H1 (cell line): ENCODE data around the gene PELO. TPM values are rescaled to one million over a fixed set of nuclear protein-coding genes. Genes with fewer than 3 reads are reported as not detected.

Source experiments
- CTCF ChIA-PET: fragments of 300-600 bp; sonication (Branson Sonifier 250); formaldehyde crosslinking; loops from one replicate; lab custom pipeline; 2021; ENCODE audit not compliant: partially characterized antibody; lab: Charles Lee
- POLR2A ChIA-PET: fragments of 300-600 bp; sonication (Branson Sonifier 250); formaldehyde crosslinking; loops from one replicate; lab custom pipeline; 2021; ENCODE audit warnings: inconsistent platforms; ENCODE audit not compliant: partially characterized antibody; lab: Charles Lee
- DNase-seq, 2 experiments: peaks; one replicate each; pipeline versions ENCODE4 v3.0.0 to v3.0.0-alpha.2; 2010 to 2022; ENCODE audit warnings: low spot score in 2 of 2, low read depth in 1 of 2, mixed read lengths in 1 of 2
- FAIRE-seq: peaks from 2 replicates; lab custom pipeline; 2011; peaks lifted over from hg19 to GRCh38; lab: Jason Lieb, UNC
- H2AFZ ChIP-seq: 2 replicates; pipeline ENCODE4 v1.8.1; 2012; ENCODE audit warnings: low read length, inconsistent platforms
- H2AK5ac ChIP-seq: 2 replicates; pipeline ENCODE4 v1.6.1; 2013; ENCODE audit warnings: low read depth, low read length
- H2BK120ac ChIP-seq: replicated peaks from 2 replicates; pipeline ENCODE3; 2013; ENCODE audit warnings: low read depth, low read length, inconsistent platforms
- H2BK12ac ChIP-seq: 2 replicates; pipeline ENCODE4 v1.6.1; 2013; ENCODE audit warnings: low read depth, low read length
- H2BK15ac ChIP-seq: 2 replicates; pipeline ENCODE4 v1.6.1; 2013; ENCODE audit warnings: low read length
- H2BK20ac ChIP-seq: 2 replicates; pipeline ENCODE4 v1.6.1; 2013; ENCODE audit warnings: low read length
- H2BK5ac ChIP-seq: 2 replicates; pipeline ENCODE4 v1.6.1; 2013; ENCODE audit warnings: low read depth, low read length
- H3K14ac ChIP-seq: 2 replicates; pipeline ENCODE4 v1.6.1; 2013; ENCODE audit warnings: inconsistent platforms; ENCODE audit not compliant: insufficient read length
- H3K18ac ChIP-seq: 2 replicates; pipeline ENCODE4 v1.6.1; 2013; ENCODE audit warnings: low read length; ENCODE audit errors: extremely low read depth
- H3K23ac ChIP-seq: 2 replicates; pipeline ENCODE4 v1.6.1; 2013; ENCODE audit warnings: inconsistent platforms; ENCODE audit not compliant: insufficient read length
- H3K23me2 ChIP-seq: 2 replicates; pipeline ENCODE4 v1.6.1; 2013; ENCODE audit warnings: low read depth, low read length
- H3K27ac ChIP-seq: 2 replicates; pipeline ENCODE4 v1.6.1; 2011; ENCODE audit warnings: low read depth, low read length, inconsistent platforms
- H3K27me3 ChIP-seq, 4 experiments: replicated peaks in 1 of 4; 1 replicate in 1 of 4; 2 replicates in 3 of 4; pipeline versions ENCODE4 v1.6.1 to v1.8.1; 2011 to 2013; ENCODE audit warnings: low read length in 3 of 4, mild to moderate bottlenecking in 3 of 4, inconsistent platforms in 2 of 4, mixed read lengths in 2 of 4, moderate library complexity in 1 of 4; ENCODE audit not compliant: control insufficient read depth in 3 of 4, insufficient read depth in 3 of 4; ENCODE audit errors: extremely low read depth in 1 of 4
- H3K36me3 ChIP-seq, 4 experiments: 2 replicates each; pipeline versions ENCODE4 v1.6.1 to v1.8.1; 2011 to 2013; ENCODE audit warnings: mild to moderate bottlenecking in 4 of 4, low read length in 3 of 4, moderate library complexity in 2 of 4, control low read depth in 1 of 4, inconsistent platforms in 1 of 4; ENCODE audit not compliant: insufficient read depth in 4 of 4, control insufficient read depth in 2 of 4
- H3K4ac ChIP-seq: replicated peaks from 2 replicates; pipeline ENCODE3; 2013; ENCODE audit warnings: low read length, low read depth, mixed read lengths, inconsistent platforms; ENCODE audit not compliant: insufficient read length
- H3K4me1 ChIP-seq, 4 experiments: replicated peaks in 1 of 4; 1 replicate in 1 of 4; 2 replicates in 3 of 4; pipeline versions ENCODE4 v1.6.1 to v1.8.1; 2011 to 2013; ENCODE audit warnings: low read length in 3 of 4, inconsistent platforms in 2 of 4, mixed read lengths in 1 of 4; ENCODE audit not compliant: insufficient read depth in 4 of 4, control insufficient read depth in 3 of 4
- H3K4me2 ChIP-seq, 2 experiments: 2 replicates each; pipeline versions ENCODE4 v1.6.1 to v1.8.1; 2011 to 2013; ENCODE audit warnings: low read depth in 2 of 2, low read length in 2 of 2, control low read depth in 1 of 2, inconsistent platforms in 1 of 2, mild to moderate bottlenecking in 1 of 2; ENCODE audit not compliant: insufficient read depth in 1 of 2
- H3K4me3 ChIP-seq, 4 experiments: fragments of 200-600, 300-600 bp in 1 of 4; sonication (generic), shearing (Covaris generic), sonication (Bioruptor Twin) in 1 of 4; 2 replicates each; pipeline versions ENCODE4 v1.5.1 to v1.8.1; 2011 to 2016; ENCODE audit warnings: low read length in 4 of 4, low read depth in 3 of 4, control low read depth in 2 of 4, inconsistent platforms in 2 of 4, mild to moderate bottlenecking in 2 of 4, mixed read lengths in 1 of 4, moderate library complexity in 1 of 4; ENCODE audit not compliant: insufficient read depth in 2 of 4; ENCODE audit errors: extremely low read depth in 1 of 4
- H3K56ac ChIP-seq: replicated peaks from 2 replicates; pipeline ENCODE3; 2013; ENCODE audit warnings: low read depth, mild to moderate bottlenecking, mixed read lengths, low read length, inconsistent platforms; ENCODE audit not compliant: insufficient read length
- H3K79me1 ChIP-seq: 2 replicates; pipeline ENCODE4 v1.6.1; 2013; ENCODE audit warnings: low read depth, low read length, control low read depth
- H3K79me2 ChIP-seq, 2 experiments: 2 replicates each; pipeline versions ENCODE4 v1.6.1 to v1.8.1; 2012 to 2013; ENCODE audit warnings: low read length in 2 of 2, mild to moderate bottlenecking in 2 of 2, inconsistent platforms in 1 of 2; ENCODE audit not compliant: insufficient read depth in 2 of 2, control insufficient read depth in 1 of 2
- H3K9ac ChIP-seq, 4 experiments: replicated peaks in 1 of 4; 1 replicate in 1 of 4; 2 replicates in 3 of 4; pipeline versions ENCODE4 v1.6.1 to v1.8.1; 2011 to 2013; ENCODE audit warnings: low read depth in 3 of 4, low read length in 3 of 4, control low read depth in 2 of 4, mild to moderate bottlenecking in 2 of 4, moderate library complexity in 2 of 4, inconsistent platforms in 1 of 4; ENCODE audit errors: extremely low read depth in 1 of 4
- H3K9me3 ChIP-seq, 2 experiments: 2 replicates each; pipeline versions ENCODE4 v1.6.1 to v1.8.1; 2012 to 2013; ENCODE audit warnings: mild to moderate bottlenecking in 2 of 2, moderate library complexity in 2 of 2, control low read depth in 1 of 2, inconsistent platforms in 1 of 2, low read depth in 1 of 2, low read length in 1 of 2, mixed read lengths in 1 of 2; ENCODE audit not compliant: insufficient read depth in 2 of 2
- H4K20me1 ChIP-seq, 2 experiments: replicated peaks in 1 of 2; 2 replicates each; pipeline versions ENCODE3 to v1.8.1; 2011 to 2013; ENCODE audit warnings: inconsistent platforms in 2 of 2, low read length in 2 of 2, mild to moderate bottlenecking in 1 of 2; ENCODE audit not compliant: insufficient read depth in 2 of 2, control insufficient read depth in 1 of 2
- H4K5ac ChIP-seq: 2 replicates; pipeline ENCODE4 v1.6.1; 2013; ENCODE audit warnings: low read length, low read depth, mixed read lengths, inconsistent platforms; ENCODE audit not compliant: insufficient read length
- H4K8ac ChIP-seq: 2 replicates; pipeline ENCODE4 v1.8.0; 2013; ENCODE audit warnings: mild to moderate bottlenecking, moderate library complexity, low read length, inconsistent platforms; ENCODE audit not compliant: insufficient read depth; ENCODE audit errors: extremely low read depth
- H4K91ac ChIP-seq: replicated peaks from 2 replicates; pipeline ENCODE3; 2013; ENCODE audit warnings: low read length, mixed read lengths, inconsistent platforms; ENCODE audit not compliant: insufficient read length
- BACH1 ChIP-seq: IDR thresholded peaks from 2 replicates; pipeline ENCODE4 v1.6.1; 2012; ENCODE audit warnings: low read length, improper control_type of control experiment
- EP300 ChIP-seq, 2 experiments: IDR thresholded peaks; 1 replicate in 1 of 2; 2 replicates in 1 of 2; pipeline ENCODE4 v1.6.1; 2011 to 2012; ENCODE audit warnings: low read depth in 2 of 2, low read length in 2 of 2, mild to moderate bottlenecking in 2 of 2, borderline replicate concordance in 1 of 2, inconsistent platforms in 1 of 2, moderate library complexity in 1 of 2
- KDM4A ChIP-seq: IDR thresholded peaks from one replicate; pipeline ENCODE4 v1.7.1; 2012; ENCODE audit warnings: low read depth, mild to moderate bottlenecking, moderate library complexity, low read length, inconsistent platforms; ENCODE audit not compliant: severe bottlenecking
- POLR2AphosphoS5 ChIP-seq: IDR thresholded peaks from 2 replicates; pipeline ENCODE4 v1.6.1; 2011; ENCODE audit warnings: low read depth, low read length
- WGBS, 2 experiments: shearing (Covaris generic) in 1 of 2; methylation state at CpG; one replicate each; pipeline versions ENCODE4 v1.1.6 to v1.1.7; 2013 to 2015; ENCODE audit warnings: low lambda C conversion rate in 2 of 2, mixed read lengths in 2 of 2, inconsistent platforms in 1 of 2, low coverage in 1 of 2, missing lambda C conversion rate in 1 of 2; ENCODE audit not compliant: insufficient replicate concordance in 2 of 2, insufficient coverage in 1 of 2, insufficient read length in 1 of 2; ENCODE audit errors: extremely low coverage in 1 of 2, missing lambda C conversion rate in 1 of 2; 5-methylcytosine and 5-hydroxymethylcytosine counted together
- polyA plus RNA-seq, 7 experiments: library from polyadenylated mRNA; depleted of rRNA in 3 of 7; stranded (reverse) in 5 of 7; unstranded in 2 of 7; fragments of >200 nt in 5 of 7; fragments of 200-250 nt in 2 of 7; gene quantifications; 1 replicate in 5 of 7; 2 replicates in 1 of 7; 4 replicates in 1 of 7; pipeline versions ENCODE4 v1.2.1 to v1.2.3, GENCODE V29; 2011 to 2013; ENCODE audit warnings: missing spikeins in 2 of 7, mixed read lengths in 2 of 7
- total RNA-seq: library from RNA; stranded (reverse); fragmentation: NEBNext Ultra II Directional; extraction: Animal tissue kit (Norgen Biotek cat#: 25700); gene quantifications from 2 replicates; pipeline ENCODE4 v1.2.1, GENCODE V29; 2021

PELO gene
- total and polyA plus RNA-seq, 2 of the 8 experiments (the other 6 are each of a cell fraction or from before 2014, with no cell fraction given), result 10.8 to 18.5 TPM

DNA sequence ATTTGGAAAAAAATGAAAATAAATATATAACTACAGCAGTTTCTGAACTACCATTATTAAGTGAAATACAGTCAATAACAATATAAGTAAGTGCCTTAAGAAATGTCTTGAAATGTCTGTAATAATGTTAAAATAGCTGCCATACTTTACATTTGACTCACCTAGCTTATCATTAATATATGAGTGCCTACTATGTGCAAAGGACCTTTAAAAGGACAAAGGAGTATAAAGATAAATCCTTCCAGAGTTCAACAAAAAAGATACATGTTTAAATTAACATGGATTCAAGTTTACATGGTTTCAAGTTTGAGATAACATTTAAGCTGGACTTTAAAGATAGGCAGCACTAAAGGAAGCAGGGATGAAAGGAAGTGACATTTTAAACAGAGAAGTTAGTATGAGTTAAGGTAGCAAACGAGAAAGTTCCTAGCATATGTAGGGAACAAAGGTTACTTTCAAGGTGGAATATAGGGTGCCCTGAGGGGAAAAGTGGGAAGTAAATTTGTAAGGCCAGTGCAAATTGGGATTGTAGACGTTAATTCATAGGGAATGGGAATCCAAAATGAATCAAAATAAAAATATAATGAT lies 8.9 kb downstream of the PELO start:
- Histone ChIP-seq H3K36me3 (peaks cover 0 to 3% (median under 1%) of the 10 kb centered on the region in 4 experiments; a peak in 2 of 8 replicates), H2AK5ac (no peak overlapping the region), H3K14ac (no peak overlapping the region), H2BK5ac (no peak overlapping the region), H2BK120ac (no peak overlapping the region), H3K56ac (no peak overlapping the region), H3K9ac (no peak overlapping the region), H3K23ac (no peak overlapping the region), H3K18ac (no peak overlapping the region), H4K20me1 (peaks cover 2 to 4% of the 10 kb centered on the region in 2 experiments), H4K91ac (no peak overlapping the region), H3K4me1 (peaks cover 4 to 11% (median 8%) of the 10 kb centered on the region in 4 experiments; a peak in 5 of 7 replicates), H3K9me3 (no peaks in the 10 kb centered on the region), H3K79me2 (peaks cover 0 to 17% of the 10 kb centered on the region in 2 experiments; a peak in 3 of 4 replicates), H2AFZ (no peak overlapping the region), H4K8ac (no peak overlapping the region), H4K5ac (no peak overlapping the region), H3K79me1 (peaks cover 3% of the 10 kb centered on the region), H3K23me2 (peaks cover 19% of the 10 kb centered on the region), H2BK15ac (no peak overlapping the region), H2BK20ac (no peak overlapping the region), H3K27ac (no peak overlapping the region), H3K4me2 (no peak overlapping the region), H3K4me3 (no peak overlapping the region), H2BK12ac (no peak overlapping the region), H3K27me3 (no peaks in the 10 kb centered on the region), H3K4ac (no peak overlapping the region)
- no peak for DNase-seq
- FAIRE-seq, result no peak
- POLR2A ChIA-PET, result interaction anchor here (0.7 kb wide), 1 partner anchor 9 kb away, joined by 3 read pairs; the partner anchor contains the start of genes ITGA1 and PELO
- 87% methylated on average over 2 of the region's 2 CpGs; no CpG with 5 or more reads in 1 of the 2 experiments for WGBS, 2 experiments
- CTCF ChIA-PET, result interaction anchor here (1.2 to 2.7 kb wide), 2 partner anchors 9 to 152 kb away, joined by 3 to 10 read pairs; partner anchors contain the start of genes ITGA1 and PELO
- TF ChIP-seq KDM4A (no peak), BACH1 (no peak), EP300 (IDR thresholded peaks at IDR 0.05; ENCODE audit: borderline replicate concordance in 1 of 2, low read depth in 2 of 2, low read length in 2 of 2) (no peak), POLR2AphosphoS5 (no peak)
